HG02943 (cell line): ENCODE data around the gene SLC7A6.

Source experiments
- ATAC-seq: cut with Tn5 transposase; IDR thresholded peaks from one replicate; pipeline ENCODE4 v1.9.1; 2021; ENCODE audit warnings: mild to moderate bottlenecking, low read depth, moderate library complexity; ENCODE audit not compliant: unreplicated experiment

Gene SLC7A6

DNA sequence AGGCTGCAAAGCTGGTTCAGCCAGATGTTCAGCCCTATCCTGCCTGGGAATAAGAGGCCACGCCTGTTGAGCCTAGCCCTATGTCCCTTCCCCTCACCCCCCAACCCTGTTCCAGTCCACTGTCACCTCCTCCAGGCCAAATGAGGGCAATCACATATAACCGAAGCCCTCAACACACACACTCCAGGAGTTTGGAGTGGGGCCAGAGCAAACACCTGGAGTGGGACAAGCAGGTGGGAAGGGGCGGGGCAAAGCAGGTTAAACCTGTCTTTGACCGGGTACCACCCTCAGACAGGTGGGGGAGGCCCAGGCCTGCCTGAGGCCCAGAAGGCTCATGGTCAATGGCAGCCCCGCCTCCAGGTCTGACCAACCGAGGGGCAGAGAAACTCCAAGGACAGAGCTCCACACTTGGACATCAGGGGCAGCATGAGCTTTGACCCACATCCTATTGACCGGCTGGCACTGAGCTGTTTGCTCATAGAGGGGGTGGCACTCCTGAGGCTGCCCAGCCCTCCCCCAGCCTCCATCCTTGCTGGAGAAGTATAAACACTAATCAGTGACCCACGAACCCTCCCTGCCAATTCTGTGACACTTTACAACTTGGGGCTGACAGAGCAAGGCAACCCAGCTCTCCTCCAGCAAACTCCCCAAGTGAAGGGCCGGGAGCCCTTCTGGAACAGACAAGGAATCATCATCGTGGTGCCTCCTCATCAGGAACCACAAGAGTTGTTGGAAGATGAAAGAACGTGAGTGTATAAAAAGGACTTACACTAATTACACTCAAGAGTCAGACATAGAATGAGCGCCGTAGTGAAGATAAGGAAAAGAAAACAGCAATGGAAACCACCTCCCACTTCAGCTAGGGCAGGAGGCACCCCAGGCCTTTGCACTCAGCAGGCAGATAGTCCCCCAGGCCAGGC lies 29.9 kb upstream of the SLC7A6 start:
- no peak for ATAC-seq

- ATAC-seq = no peak
These were observed 29.0 kb upstream of the SLC7A6 start for GRCh38 chr16:68235108-68235886.

- ATAC-seq = no peak
These were observed 28.5 kb upstream of the SLC7A6 start, which contains the start of gene ESRP2 for GRCh38 chr16:68235887-68236136. TSS of gene ESRP2 (minus strand) at chr16:68236127. CDS start at chr16:68236045, 82 bp downstream.

DNA sequence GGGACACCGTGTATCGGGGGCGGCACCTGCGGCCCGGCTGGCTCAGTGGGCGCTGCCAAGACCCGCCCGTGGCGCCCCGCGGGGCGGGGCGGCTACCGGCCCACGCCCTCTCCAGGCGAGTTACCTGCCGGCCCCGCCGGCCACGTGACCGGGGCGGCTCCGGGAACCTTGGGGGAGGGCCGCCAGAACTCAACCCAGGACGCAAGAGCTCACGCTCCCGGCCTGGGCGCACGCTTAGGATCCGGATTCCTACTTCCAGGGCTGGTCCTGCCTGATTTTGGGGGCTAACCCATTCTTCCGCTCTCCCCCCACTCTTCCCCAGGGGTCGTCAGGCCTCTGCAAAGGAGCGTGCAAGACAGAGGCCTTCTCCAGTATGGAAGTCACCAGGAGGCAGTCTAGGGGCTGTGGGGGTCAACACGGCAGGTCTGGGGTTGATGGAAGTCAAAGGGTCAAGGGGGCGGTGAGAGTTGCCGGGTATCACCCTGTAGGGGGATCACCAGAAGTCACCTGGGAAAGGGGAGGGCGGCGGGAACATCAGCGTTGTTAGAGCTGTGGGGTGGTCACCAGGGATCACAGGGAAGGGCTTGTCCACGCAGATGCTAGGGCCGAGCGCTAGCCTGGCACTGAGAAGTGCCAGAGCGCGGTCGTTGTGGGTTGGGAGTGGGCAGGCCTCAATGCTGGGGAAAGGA lies 28.0 kb upstream of the SLC7A6 start:
- ATAC-seq = no peak

GRCh38 chr16:68236826-68237242 lies 27.5 kb upstream of the SLC7A6 start:
- no peak for ATAC-seq

GRCh38 chr16:68237243-68238028 lies 26.9 kb upstream of the SLC7A6 start:
- peak; percentile 78 for ATAC-seq

GRCh38 chr16:68238029-68238345 lies 26.3 kb upstream of the SLC7A6 start:
- no peak for ATAC-seq

- no peak for ATAC-seq
These were observed 22.2 kb upstream of the SLC7A6 start for GRCh38 chr16:68242085-68242484.

- no peak for ATAC-seq
These were observed 21.1 kb upstream of the SLC7A6 start for GRCh38 chr16:68242926-68243858.

- ATAC-seq = no peak
These were observed 19.8 kb upstream of the SLC7A6 start for GRCh38 chr16:68244481-68244902.

GRCh38 chr16:68244903-68245853 lies 19.1 kb upstream of the SLC7A6 start, which contains the start of gene PLA2G15:
TSS of gene PLA2G15 (plus strand) at chr16:68245373. CDS start at chr16:68245427, 54 bp downstream.
- ATAC-seq = peak; percentile 81

DNA sequence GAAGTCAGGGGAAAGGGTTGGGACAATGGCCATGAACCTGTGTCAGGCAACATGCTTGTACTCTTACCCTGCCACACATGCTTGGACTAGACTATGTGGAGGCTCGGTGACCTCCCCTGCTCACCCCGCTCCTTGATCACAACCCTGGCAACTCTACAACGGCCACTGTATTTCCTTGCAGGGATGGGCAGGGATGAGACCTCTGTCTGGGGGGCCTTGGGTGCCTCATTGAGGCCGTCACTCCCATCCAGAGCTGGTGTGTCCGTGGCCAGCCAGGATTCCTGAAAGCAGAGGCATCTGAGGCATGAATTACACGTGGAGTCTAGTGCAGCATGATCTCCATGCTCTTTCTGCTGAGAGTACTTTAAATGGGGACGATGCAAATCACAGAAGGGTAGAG lies 18.2 kb upstream of the SLC7A6 start:
- ATAC-seq = no peak

DNA sequence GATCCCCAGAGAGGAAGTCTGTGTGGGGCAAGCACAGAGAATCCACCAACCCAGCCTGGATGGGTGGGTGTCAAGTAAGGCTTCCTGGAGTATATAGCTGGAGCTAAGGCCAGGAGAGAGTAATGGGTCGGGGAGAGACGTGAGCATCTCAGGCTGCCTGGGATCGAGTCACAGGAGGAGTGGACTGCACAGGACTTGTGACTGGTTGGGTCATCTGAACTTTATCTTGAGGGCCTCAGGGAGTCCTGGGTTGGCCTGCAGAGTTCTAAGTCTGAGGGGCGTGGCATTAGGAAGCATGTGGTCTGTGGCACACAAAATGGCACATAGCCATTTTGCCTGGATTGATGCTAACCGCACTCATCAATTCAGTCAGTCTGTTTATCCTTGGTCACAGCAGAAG lies 17.7 kb upstream of the SLC7A6 start:
- no peak for ATAC-seq

- no peak for ATAC-seq
These were observed 16.9 kb upstream of the SLC7A6 start for GRCh38 chr16:68247400-68247799.

DNA sequence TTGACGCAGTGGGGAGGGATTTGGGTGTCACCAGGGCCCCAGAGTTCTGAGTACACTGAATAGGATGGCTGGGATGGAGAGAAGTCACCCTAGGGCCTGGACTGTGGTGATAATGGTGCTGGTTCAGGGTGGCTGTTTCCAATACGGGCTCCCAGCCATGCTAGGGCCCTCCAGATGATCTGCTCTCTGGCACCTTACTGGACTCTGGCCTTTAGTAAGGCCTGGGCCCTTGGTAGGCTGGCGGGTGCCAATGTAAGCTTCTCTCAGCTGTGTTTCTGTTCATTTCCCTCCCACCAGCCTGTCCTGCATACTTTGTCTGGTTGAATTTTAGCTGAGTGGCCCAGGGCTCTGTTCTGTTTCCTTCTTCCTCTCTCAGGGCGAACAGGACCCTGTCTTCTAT lies 16.4 kb upstream of the SLC7A6 start:
- ATAC-seq = no peak

- no peak for ATAC-seq
These were observed 15.0 kb upstream of the SLC7A6 start for GRCh38 chr16:68249371-68249770.

DNA sequence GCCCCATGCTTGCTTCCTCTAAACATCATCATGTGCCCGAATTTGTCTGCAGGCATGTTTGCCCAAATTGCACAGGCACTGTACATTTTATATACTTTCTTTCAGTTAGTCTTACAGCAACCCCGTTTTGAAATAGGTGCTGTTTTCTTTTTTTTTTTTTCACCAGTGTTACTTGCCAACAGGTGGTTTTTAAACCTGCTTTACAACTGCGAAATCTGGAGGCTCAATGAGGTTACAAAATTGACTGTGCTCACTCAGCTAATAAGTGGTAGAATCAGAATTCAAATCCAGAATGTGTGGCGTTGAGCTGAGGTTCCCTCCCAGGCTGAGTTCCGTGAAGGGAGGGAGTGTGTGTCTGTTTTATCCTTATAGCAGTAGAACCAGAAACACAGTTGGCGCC lies 13.4 kb upstream of the SLC7A6 start:
- no peak for ATAC-seq

- ATAC-seq = no peak
These were observed 12.5 kb upstream of the SLC7A6 start for GRCh38 chr16:68251832-68252231.
